ENCODE data around the gene BTBD16.

DNA sequence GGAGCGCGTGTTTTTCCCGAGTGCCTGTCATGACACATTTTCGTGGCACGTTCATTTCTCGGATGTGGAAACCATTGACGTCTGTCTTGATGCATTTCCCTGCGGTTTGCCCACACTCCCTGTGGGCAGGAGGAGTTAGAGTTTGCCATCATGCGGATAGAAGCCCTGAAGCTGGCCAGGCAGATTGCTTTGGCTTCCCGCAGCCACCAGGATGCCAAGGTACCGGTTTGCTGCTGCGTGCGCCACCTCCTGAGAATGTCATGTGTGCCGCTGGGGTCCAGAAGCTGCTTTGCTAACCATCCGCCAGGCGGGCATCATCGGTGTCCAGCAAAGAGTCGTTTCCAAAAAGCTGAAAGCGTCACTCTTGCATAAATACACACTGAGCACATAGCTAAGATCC is 40.9 kb upstream of the BTBD16 start:
- TF ChIP-seq, protein P1, sequence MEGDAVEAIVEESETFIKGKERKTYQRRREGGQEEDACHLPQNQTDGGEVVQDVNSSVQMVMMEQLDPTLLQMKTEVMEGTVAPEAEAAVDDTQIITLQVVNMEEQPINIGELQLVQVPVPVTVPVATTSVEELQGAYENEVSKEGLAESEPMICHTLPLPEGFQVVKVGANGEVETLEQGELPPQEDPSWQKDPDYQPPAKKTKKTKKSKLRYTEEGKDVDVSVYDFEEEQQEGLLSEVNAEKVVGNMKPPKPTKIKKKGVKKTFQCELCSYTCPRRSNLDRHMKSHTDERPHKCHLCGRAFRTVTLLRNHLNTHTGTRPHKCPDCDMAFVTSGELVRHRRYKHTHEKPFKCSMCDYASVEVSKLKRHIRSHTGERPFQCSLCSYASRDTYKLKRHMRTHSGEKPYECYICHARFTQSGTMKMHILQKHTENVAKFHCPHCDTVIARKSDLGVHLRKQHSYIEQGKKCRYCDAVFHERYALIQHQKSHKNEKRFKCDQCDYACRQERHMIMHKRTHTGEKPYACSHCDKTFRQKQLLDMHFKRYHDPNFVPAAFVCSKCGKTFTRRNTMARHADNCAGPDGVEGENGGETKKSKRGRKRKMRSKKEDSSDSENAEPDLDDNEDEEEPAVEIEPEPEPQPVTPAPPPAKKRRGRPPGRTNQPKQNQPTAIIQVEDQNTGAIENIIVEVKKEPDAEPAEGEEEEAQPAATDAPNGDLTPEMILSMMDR (IDR thresholded peaks at IDR 0.05) = no peak
- TF ChIP-seq POLR2A (IDR thresholded peaks at IDR 0.05) (no peak), POLR2AphosphoS5 (IDR thresholded peaks at IDR 0.05) (no peak)

All from transverse colon (tissue), 4 donors.